T-helper 1 cell treated with Interleukin-12 subunit alpha and Interleukin-12 subunit beta and Interleukin-4 antibody, amounts not matched to agents 30 μg/mL and 1 μg/mL, for 36 hours (primary cell): ENCODE results near the gene ATP2B2.

Experiments
- H3K27ac Mint-ChIP-seq: one replicate; pipeline ENCODE4 v1.8.0; 2021; ENCODE audit warnings: mild to moderate bottlenecking, mixed read lengths
- H3K27me3 Mint-ChIP-seq: one replicate; pipeline ENCODE4 v1.8.0; 2021; ENCODE audit warnings: low read depth, mixed read lengths
- H3K36me3 Mint-ChIP-seq: one replicate; pipeline ENCODE4 v1.8.0; 2021; ENCODE audit warnings: low read depth, mixed read lengths
- H3K4me1 Mint-ChIP-seq: one replicate; pipeline ENCODE4 v1.8.0; 2021; ENCODE audit warnings: low read depth, mixed read lengths
- H3K4me3 Mint-ChIP-seq: one replicate; pipeline ENCODE4 v1.8.0; 2021; ENCODE audit warnings: mild to moderate bottlenecking, moderate library complexity, mixed read lengths
- H3K9me3 Mint-ChIP-seq: one replicate; pipeline ENCODE4 v1.8.0; 2021; ENCODE audit warnings: mixed read lengths

ATP2B2 gene

DNA sequence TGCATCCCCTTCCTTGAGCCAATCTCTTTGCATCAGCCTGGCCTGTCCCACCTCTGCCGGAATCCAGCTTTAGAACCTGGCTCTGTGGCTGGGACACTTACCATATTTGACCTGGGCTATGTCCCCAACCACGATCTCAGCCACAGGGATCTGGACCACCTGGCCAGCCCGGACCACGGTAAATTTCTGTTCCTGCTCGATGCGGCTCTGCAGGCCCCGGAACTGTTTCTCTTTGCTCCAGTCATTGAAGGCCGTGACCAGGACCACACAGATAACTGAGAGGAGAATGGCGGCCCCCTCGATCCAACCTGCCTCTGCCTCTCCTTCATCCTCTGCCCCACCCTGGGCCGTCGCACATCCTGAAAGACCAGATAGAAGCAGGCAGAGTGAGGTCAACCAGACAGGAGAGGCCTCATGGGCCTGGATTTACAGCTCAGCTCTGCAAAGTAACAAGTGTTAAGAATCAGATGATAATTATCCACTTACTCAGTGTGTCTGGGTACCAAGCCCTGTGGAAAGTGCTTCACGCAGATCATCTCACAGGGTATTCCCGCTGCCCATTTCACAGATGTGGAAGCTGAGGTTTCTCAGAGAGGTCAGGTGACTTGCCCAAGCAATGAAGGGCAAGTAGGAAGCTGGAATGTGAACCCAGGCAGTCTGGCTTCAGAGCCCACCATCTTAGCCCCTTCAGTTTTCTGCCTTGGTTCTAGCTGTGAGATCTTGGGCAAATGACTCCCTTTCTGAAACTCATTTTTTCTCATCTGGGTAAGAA, 103.2 kb downstream of the ATP2B2 start:
- H3K4me3 Mint-ChIP-seq = no peak overlapping the region
- no peaks in the 10 kb centered on the region for H3K27me3 Mint-ChIP-seq
- H3K9me3 Mint-ChIP-seq = no peaks in the 10 kb centered on the region
- no peaks in the 10 kb centered on the region for H3K4me1 Mint-ChIP-seq
- no peaks in the 10 kb centered on the region for H3K36me3 Mint-ChIP-seq
- H3K27ac Mint-ChIP-seq = no peak overlapping the region

GRCh38 chr3:10400749-10401495, 104.5 kb downstream of the ATP2B2 start:
- Mint-ChIP-seq H3K27ac (no peak overlapping the region), H3K36me3 (no peaks in the 10 kb centered on the region), H3K27me3 (no peaks in the 10 kb centered on the region), H3K4me3 (no peak overlapping the region), H3K9me3 (no peaks in the 10 kb centered on the region), H3K4me1 (peaks cover 1% of the 10 kb centered on the region)

GRCh38 chr3:10400050-10400748, 105.2 kb downstream of the ATP2B2 start:
- no peak overlapping the region for H3K27ac Mint-ChIP-seq
- H3K9me3 Mint-ChIP-seq = no peaks in the 10 kb centered on the region
- no peaks in the 10 kb centered on the region for H3K27me3 Mint-ChIP-seq
- H3K4me3 Mint-ChIP-seq = no peak overlapping the region
- H3K36me3 Mint-ChIP-seq = no peaks in the 10 kb centered on the region
- H3K4me1 Mint-ChIP-seq = peaks cover 7% of the 10 kb centered on the region

GRCh38 chr3:10399634-10400033, 105.8 kb downstream of the ATP2B2 start:
- Mint-ChIP-seq H3K27ac (no peak overlapping the region), H3K4me3 (no peak overlapping the region), H3K4me1 (peaks cover 10% of the 10 kb centered on the region), H3K9me3 (no peaks in the 10 kb centered on the region), H3K36me3 (no peaks in the 10 kb centered on the region), H3K27me3 (no peaks in the 10 kb centered on the region)

GRCh38 chr3:10398341-10398740, 107.0 kb downstream of the ATP2B2 start:
- H3K27me3 Mint-ChIP-seq = no peaks in the 10 kb centered on the region

GRCh38 chr3:10397879-10398278, 107.5 kb downstream of the ATP2B2 start:
- H3K4me3 Mint-ChIP-seq = no peak overlapping the region
- peaks cover 10% of the 10 kb centered on the region for H3K4me1 Mint-ChIP-seq
- H3K27ac Mint-ChIP-seq = no peak overlapping the region
- H3K9me3 Mint-ChIP-seq = no peaks in the 10 kb centered on the region
- no peaks in the 10 kb centered on the region for H3K36me3 Mint-ChIP-seq
- H3K27me3 Mint-ChIP-seq = no peaks in the 10 kb centered on the region

More at GRCh38 chr3:10398341-10398740, 107.0 kb downstream of the ATP2B2 start:
- no peak overlapping the region for H3K4me3 Mint-ChIP-seq
- no peak overlapping the region for H3K27ac Mint-ChIP-seq
- H3K9me3 Mint-ChIP-seq = no peaks in the 10 kb centered on the region
- no peaks in the 10 kb centered on the region for H3K36me3 Mint-ChIP-seq
- peaks cover 10% of the 10 kb centered on the region for H3K4me1 Mint-ChIP-seq

DNA sequence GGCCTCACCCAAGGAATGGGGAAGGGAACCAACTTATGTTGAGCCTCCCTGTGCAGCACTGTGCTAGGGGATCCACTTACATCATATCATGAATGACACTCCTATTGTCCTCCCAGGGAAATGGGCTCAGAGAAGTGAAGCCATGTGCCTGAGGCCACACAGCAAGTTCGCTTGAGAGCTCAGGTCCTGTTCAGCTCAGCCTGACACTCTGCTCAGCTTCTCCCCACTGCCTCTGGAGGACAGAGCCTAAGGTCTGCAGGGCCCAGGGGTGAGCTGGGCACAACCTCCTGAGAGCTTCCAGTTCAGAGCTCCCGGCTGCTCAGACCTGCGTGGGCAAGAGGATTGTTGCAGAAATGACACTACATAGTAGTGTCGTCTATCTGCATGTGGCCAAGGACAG, 108.5 kb downstream of the ATP2B2 start:
- H3K27me3 Mint-ChIP-seq = no peaks in the 10 kb centered on the region
- H3K4me3 Mint-ChIP-seq = no peak overlapping the region
- no peaks in the 10 kb centered on the region for H3K36me3 Mint-ChIP-seq
- H3K27ac Mint-ChIP-seq = no peak overlapping the region
- peaks cover 10% of the 10 kb centered on the region for H3K4me1 Mint-ChIP-seq
- no peaks in the 10 kb centered on the region for H3K9me3 Mint-ChIP-seq

DNA sequence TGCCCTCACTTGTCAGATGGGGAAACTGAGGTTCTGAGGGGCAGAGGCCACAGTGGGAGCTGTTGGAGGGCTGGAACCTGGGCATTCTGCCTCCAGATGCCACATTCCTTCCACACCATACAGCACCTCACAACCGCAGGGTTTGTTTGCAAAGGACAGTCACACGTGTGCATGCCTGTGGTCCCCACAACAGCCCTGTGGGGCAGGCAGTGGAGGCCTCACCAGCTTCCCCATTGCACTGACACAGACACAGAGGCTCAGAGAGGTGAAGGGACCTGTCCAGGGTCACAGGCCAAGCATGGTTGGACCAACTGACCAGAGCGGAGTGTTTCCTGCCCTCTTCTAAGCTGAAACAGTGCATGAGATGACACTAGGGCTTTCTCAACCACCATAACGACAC, 109.3 kb downstream of the ATP2B2 start:
- Mint-ChIP-seq H3K4me1 (peaks cover 10% of the 10 kb centered on the region), H3K27ac (no peak overlapping the region), H3K27me3 (no peaks in the 10 kb centered on the region), H3K36me3 (no peaks in the 10 kb centered on the region), H3K9me3 (no peaks in the 10 kb centered on the region), H3K4me3 (no peak overlapping the region)

DNA sequence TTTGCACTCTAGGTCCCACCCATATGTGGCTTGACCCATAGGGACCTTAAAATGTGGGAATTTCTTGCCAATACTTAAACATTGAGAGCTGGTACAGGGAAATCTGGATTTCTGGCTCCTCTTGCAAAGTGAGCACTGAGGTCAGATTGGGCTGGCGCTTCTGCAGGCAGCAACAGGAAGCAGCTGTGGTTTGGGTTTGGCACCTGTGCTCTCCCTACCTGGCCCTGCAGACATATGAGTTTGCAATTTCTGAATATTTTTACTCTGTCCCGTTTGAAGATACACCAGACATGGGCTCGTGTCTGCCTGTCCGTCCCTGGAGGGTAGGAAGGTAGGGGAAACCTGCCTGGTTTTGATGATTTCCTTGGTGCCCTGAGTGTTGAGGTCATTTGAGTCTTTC, 109.7 kb downstream of the ATP2B2 start:
- H3K4me1 Mint-ChIP-seq = peaks cover 10% of the 10 kb centered on the region
- no peaks in the 10 kb centered on the region for H3K27me3 Mint-ChIP-seq
- no peaks in the 10 kb centered on the region for H3K9me3 Mint-ChIP-seq
- H3K4me3 Mint-ChIP-seq = no peak overlapping the region
- H3K36me3 Mint-ChIP-seq = no peaks in the 10 kb centered on the region
- H3K27ac Mint-ChIP-seq = no peak overlapping the region

GRCh38 chr3:10395196-10395595, 110.2 kb downstream of the ATP2B2 start:
- Mint-ChIP-seq H3K36me3 (no peaks in the 10 kb centered on the region), H3K4me1 (peaks cover 10% of the 10 kb centered on the region), H3K4me3 (no peak overlapping the region), H3K27me3 (no peaks in the 10 kb centered on the region), H3K9me3 (no peaks in the 10 kb centered on the region), H3K27ac (peak overlapping the region; percentile 61)

DNA sequence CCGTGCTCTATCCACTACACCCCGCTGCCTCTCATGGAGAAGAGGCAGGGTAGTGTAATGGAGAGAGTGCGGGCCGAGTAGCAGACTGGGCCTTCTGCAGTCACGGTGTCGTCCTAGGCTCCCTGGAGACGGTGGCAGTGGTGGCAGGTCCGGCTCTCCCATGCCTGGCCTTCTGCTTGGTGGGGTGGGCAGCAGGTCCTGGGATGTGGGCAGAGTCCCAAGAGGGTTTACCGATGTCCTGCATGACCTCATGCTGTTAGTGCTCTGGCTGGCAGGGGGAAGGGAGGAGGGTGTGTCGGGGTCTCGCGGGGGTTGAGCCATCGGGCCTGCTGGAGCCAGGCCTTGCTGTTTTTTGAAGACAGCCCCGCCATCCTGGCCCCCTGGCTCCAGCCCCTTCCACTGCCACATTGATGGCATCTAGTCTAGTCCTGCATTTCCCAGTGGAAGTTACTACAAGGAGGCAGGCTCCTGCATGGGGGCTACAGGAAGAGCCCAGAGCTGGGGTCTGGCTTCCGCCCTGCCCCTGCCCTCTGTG, 110.8 kb downstream of the ATP2B2 start:
- no peaks in the 10 kb centered on the region for H3K9me3 Mint-ChIP-seq
- no peak overlapping the region for H3K4me3 Mint-ChIP-seq
- H3K36me3 Mint-ChIP-seq = no peaks in the 10 kb centered on the region
- no peak overlapping the region for H3K27ac Mint-ChIP-seq
- H3K4me1 Mint-ChIP-seq = peaks cover 10% of the 10 kb centered on the region
- H3K27me3 Mint-ChIP-seq = no peaks in the 10 kb centered on the region

DNA sequence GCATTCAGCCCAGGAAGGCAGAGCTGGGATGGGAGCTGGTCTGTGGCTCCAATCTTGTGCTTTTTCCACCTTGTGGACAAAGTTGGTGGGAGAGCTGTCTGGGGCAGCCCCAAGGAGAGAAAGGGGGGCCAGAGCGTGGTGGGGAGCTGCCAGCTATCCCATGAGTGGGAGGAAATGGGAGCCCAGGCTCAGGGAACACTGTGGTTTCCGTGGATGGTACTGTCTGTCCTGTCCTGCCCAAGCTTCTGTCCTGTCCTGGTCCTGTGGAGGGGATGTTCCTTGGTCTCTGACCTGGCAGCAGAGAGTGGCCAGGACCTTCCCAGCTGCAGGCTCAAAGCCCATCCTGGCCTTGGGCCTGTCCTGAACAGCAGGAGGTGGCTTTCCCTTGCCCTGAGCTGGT, 111.9 kb downstream of the ATP2B2 start:
- Mint-ChIP-seq H3K9me3 (no peaks in the 10 kb centered on the region), H3K4me1 (peaks cover 10% of the 10 kb centered on the region), H3K27ac (no peak overlapping the region), H3K36me3 (no peaks in the 10 kb centered on the region), H3K4me3 (no peak overlapping the region), H3K27me3 (no peaks in the 10 kb centered on the region)

- H3K4me1 Mint-ChIP-seq = peaks cover 10% of the 10 kb centered on the region
Measured at GRCh38 chr3:10392906-10393461, 112.4 kb downstream of the ATP2B2 start.

DNA sequence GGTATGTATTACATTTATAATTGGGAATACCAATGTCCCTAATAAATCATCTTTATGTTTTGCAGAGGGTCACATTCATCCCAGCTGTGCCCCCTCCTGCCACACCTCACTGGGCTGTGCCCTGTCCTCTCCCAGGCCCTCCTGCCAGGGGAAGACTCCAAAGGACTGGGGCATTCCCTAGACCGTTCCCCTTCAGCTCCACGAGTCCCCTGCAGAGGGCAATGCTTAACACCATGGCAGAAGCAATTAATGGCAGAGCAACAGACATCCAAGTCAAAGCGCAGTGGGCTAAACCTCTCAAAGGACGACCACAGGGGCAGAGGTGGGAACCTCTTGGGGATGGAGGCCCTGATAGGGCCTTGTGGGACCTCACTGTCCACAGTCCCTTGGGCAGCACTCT, 113.1 kb downstream of the ATP2B2 start:
- Mint-ChIP-seq H3K36me3 (no peaks in the 10 kb centered on the region), H3K27ac (no peak overlapping the region), H3K4me3 (no peak overlapping the region), H3K9me3 (no peaks in the 10 kb centered on the region), H3K27me3 (no peaks in the 10 kb centered on the region), H3K4me1 (peaks cover 10% of the 10 kb centered on the region)

More at GRCh38 chr3:10392906-10393461, 112.4 kb downstream of the ATP2B2 start:
- Mint-ChIP-seq H3K27me3 (no peaks in the 10 kb centered on the region), H3K9me3 (no peaks in the 10 kb centered on the region), H3K36me3 (no peaks in the 10 kb centered on the region), H3K27ac (no peak overlapping the region), H3K4me3 (no peak overlapping the region)
